Osteocyte (in vitro differentiated cells): ENCODE measurements around the gene TTC7B. TPM values are rescaled to one million over a fixed set of nuclear protein-coding genes. Genes with fewer than 3 reads are reported as not detected.

ENCODE experiments used
- DNase-seq: peaks from one replicate; pipeline ENCODE4 v3.0.0; 2021; ENCODE audit warnings: mixed read lengths; ENCODE audit not compliant: unreplicated experiment; ENCODE audit errors: extremely low spot score
- H3K27ac Mint-ChIP-seq: one replicate; pipeline ENCODE4 v1.8.0; 2021; ENCODE audit warnings: mild to moderate bottlenecking, mixed read lengths; ENCODE audit not compliant: unreplicated experiment
- H3K27me3 Mint-ChIP-seq: one replicate; pipeline ENCODE4 v1.8.0; 2021; ENCODE audit warnings: mixed read lengths; ENCODE audit not compliant: unreplicated experiment
- H3K36me3 Mint-ChIP-seq: one replicate; pipeline ENCODE4 v1.8.0; 2021; ENCODE audit warnings: mixed read lengths; ENCODE audit not compliant: unreplicated experiment
- H3K4me1 Mint-ChIP-seq: one replicate; pipeline ENCODE4 v1.8.0; 2021; ENCODE audit warnings: mixed read lengths; ENCODE audit not compliant: unreplicated experiment
- H3K4me3 Mint-ChIP-seq: one replicate; pipeline ENCODE4 v1.8.0; 2021; ENCODE audit warnings: mild to moderate bottlenecking, moderate library complexity, mixed read lengths; ENCODE audit not compliant: unreplicated experiment
- H3K9me3 Mint-ChIP-seq: one replicate; pipeline ENCODE4 v1.8.0; 2021; ENCODE audit warnings: mixed read lengths; ENCODE audit not compliant: unreplicated experiment
- total RNA-seq: library from RNA; stranded (reverse); gene quantifications from 2 replicates; pipeline ENCODE4 v1.2.1, GENCODE V29; 2021
- TF ChIP-seq, protein P1 (sequence below): fragments of 200-600 bp; sonication (generic); IDR thresholded peaks from 2 replicates; pipeline ENCODE4 v1.5.0; 2021; ENCODE audit warnings: antibody characterized with exemption, mild to moderate bottlenecking, moderate library complexity

Gene TTC7B
- total RNA-seq, 1 donor from 2014 or later, result 43.2 TPM

DNA sequence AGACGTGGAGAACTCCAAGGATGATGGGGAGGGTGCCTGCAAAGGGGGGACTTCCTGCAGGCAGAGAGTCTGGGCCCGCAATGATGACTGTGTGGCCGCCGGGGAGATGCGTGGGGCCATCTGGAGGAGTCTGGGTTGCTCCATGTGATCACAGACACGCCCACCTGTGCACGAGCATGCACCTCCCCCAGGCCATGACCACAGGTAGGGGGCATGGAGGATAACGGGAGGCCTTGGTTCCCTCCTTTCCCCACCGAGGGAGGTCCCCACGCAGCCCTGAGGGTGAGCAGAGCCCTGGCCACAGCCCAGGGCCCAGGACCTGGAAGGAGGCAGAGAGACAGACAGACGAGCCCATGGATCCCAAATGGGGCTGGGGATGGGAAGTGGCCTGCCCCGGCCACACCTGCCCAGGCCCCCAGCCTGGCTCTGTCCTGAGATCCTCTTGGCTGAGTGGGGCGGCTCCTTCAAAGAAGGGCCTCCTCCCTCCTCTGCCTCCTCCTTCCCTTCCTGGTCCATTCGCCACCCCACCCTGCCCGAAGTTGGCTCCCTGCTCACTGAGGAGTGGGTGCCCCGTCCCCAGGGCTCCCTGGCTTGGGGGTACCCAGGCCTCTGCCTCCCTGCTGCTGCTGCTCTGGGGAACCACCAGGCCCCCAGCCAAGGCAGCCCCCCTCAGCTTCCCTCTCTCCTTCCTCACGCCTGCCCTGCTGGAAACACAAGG, 281.2 kb downstream of the TTC7B start:
- TF ChIP-seq, protein P1, sequence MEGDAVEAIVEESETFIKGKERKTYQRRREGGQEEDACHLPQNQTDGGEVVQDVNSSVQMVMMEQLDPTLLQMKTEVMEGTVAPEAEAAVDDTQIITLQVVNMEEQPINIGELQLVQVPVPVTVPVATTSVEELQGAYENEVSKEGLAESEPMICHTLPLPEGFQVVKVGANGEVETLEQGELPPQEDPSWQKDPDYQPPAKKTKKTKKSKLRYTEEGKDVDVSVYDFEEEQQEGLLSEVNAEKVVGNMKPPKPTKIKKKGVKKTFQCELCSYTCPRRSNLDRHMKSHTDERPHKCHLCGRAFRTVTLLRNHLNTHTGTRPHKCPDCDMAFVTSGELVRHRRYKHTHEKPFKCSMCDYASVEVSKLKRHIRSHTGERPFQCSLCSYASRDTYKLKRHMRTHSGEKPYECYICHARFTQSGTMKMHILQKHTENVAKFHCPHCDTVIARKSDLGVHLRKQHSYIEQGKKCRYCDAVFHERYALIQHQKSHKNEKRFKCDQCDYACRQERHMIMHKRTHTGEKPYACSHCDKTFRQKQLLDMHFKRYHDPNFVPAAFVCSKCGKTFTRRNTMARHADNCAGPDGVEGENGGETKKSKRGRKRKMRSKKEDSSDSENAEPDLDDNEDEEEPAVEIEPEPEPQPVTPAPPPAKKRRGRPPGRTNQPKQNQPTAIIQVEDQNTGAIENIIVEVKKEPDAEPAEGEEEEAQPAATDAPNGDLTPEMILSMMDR, result no peak
- H3K4me3 Mint-ChIP-seq, result no peak overlapping the region
- H3K27ac Mint-ChIP-seq, result no peak overlapping the region
- no peak for DNase-seq
- H3K4me1 Mint-ChIP-seq, result peaks cover 13% of the 10 kb centered on the region
- peaks cover 13% of the 10 kb centered on the region for H3K36me3 Mint-ChIP-seq
- H3K27me3 Mint-ChIP-seq, result no peaks in the 10 kb centered on the region
- no peaks in the 10 kb centered on the region for H3K9me3 Mint-ChIP-seq

DNA sequence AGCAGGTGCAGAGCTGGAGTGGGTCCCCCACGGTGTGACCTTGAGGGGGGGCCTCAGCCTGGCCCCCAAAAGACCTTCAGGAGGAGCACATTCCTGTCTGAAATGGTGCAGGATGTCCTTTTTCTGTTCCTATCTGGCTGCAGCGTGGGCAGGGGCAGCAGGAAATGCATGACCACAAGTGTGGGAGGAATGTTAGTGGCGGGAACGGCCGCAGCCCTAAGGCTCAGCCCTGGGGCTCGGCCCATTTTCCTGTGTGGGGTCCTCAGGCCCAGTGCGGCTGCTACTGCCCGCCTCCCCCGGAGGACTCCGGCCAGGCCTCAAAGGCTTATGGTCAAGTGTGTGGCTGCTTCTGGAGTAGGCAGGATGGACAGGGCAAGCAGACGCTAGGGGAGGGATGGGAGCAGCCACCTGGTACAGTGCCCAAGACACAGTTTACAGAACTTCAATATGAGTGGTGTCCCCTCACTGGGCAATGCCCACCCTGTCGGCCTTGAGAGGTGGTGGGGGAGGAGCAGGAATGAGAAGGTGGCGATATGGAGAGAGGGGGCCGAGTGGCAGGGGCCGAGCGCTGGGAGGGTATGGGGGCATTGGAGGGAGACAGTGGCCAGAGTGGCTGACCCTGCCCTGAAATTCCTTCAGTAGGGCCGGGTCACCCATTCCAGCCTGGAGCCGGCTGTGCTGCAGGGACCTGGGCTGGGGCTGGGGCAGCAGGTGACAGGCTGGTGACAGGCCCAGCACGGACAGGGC, 282.0 kb downstream of the TTC7B start:
- H3K9me3 Mint-ChIP-seq, result no peaks in the 10 kb centered on the region
- no peak for DNase-seq
- H3K36me3 Mint-ChIP-seq, result peaks cover 8% of the 10 kb centered on the region
- TF ChIP-seq, protein P1, result no peak
- H3K27me3 Mint-ChIP-seq, result no peaks in the 10 kb centered on the region
- no peak overlapping the region for H3K27ac Mint-ChIP-seq
- H3K4me3 Mint-ChIP-seq, result no peak overlapping the region
- peaks cover 13% of the 10 kb centered on the region for H3K4me1 Mint-ChIP-seq

DNA sequence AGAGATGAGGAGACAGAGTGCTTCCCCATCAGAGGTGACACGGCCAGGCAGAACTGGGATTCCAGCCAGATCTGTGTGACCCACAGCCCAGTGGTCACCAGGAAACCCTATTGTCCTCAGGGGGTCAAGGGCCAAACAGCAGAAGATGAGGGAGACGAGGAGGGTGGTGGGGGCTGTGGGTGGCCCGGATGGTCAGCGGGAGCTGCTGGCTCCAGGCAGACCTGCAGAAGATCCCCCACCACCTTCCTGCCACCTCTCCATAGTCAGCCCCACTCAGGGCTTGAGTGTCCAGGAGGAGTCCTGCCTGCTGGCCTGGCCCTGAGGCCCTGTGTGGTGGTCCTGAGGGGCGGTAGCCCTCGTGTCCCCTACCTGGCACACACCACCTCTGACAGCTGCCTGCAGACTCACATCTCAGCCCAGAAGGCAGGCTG, 282.6 kb downstream of the TTC7B start:
- H3K4me1 Mint-ChIP-seq, result peaks cover 13% of the 10 kb centered on the region
- no peak overlapping the region for H3K27ac Mint-ChIP-seq
- no peaks in the 10 kb centered on the region for H3K27me3 Mint-ChIP-seq
- peaks cover 6% of the 10 kb centered on the region for H3K36me3 Mint-ChIP-seq
- TF ChIP-seq, protein P1, result no peak
- H3K4me3 Mint-ChIP-seq, result no peak overlapping the region
- no peak for DNase-seq
- H3K9me3 Mint-ChIP-seq, result no peaks in the 10 kb centered on the region

DNA sequence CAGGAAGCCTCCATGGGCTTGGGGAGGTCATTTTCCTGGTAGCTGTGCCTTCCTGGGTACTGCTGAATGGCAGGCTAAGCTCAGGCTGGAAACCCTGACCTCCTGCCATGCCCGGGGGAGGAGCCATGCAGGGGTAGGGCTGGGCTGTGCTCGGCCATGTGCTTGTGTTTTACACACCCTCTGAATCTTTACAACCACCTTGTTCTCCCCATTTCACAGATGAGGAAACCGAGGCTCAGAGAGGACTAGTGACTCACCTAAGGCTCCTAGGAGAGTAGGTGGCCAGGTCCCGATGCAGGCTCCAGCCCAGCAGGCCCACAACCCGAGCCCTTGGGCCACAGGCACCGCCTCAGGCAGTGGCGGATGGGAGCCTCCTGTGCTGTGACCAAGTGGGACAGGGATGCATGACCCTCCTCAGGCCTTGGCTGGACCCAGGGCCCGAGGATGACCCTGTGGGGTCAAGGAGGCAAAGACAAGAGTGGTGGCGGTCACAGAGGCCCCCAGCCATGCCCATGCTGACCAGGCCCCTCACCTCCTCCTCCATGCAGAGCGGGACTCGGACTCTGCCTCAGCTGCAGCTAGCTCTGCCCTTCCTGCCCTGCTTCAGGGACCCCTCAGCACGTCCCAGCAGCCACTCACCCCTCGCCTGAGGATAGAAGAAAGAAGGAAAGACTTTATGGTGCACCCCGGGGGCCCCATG, 283.3 kb downstream of the TTC7B start:
- no peak overlapping the region for H3K4me3 Mint-ChIP-seq
- TF ChIP-seq, protein P1, result no peak
- no peaks in the 10 kb centered on the region for H3K36me3 Mint-ChIP-seq
- no peaks in the 10 kb centered on the region for H3K9me3 Mint-ChIP-seq
- peaks cover 13% of the 10 kb centered on the region for H3K4me1 Mint-ChIP-seq
- H3K27ac Mint-ChIP-seq, result no peak overlapping the region
- H3K27me3 Mint-ChIP-seq, result no peaks in the 10 kb centered on the region
- no peak for DNase-seq

DNA sequence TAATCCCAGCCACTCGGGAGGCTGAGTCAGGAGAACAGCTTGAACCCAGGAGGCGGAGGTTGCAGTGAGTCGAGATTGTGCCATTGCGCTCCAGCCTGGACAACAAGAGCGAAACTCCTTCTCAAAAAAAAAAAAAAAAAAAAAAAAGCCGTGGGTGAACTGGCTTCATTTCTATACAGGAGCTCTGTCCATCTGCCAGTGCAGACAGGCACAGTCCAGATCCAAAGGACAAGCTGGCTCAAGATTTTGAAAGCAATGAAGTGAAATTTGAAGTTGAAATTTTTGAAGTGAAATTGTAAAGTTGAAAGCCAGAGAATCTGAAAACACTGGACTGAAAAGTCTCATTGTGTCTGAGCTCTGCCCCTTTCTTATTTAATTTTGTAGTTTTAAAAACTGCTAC, 284.7 kb downstream of the TTC7B start:
- H3K27ac Mint-ChIP-seq, result no peak overlapping the region
- peaks cover 13% of the 10 kb centered on the region for H3K4me1 Mint-ChIP-seq
- peaks cover 7% of the 10 kb centered on the region for H3K9me3 Mint-ChIP-seq
- no peaks in the 10 kb centered on the region for H3K27me3 Mint-ChIP-seq
- no peak for DNase-seq
- H3K36me3 Mint-ChIP-seq, result no peaks in the 10 kb centered on the region
- H3K4me3 Mint-ChIP-seq, result no peak overlapping the region
- TF ChIP-seq, protein P1, result no peak
